IMR-90 (cell line): ENCODE measurements around the gene SLC24A3. TPM values are rescaled to one million over a fixed set of nuclear protein-coding genes. Genes with fewer than 3 reads are reported as not detected.

Experiments used
- ATAC-seq: fragments of 200-7000 bp; cut with Tn5 transposase; 2 replicates; pipeline ENCODE4 v1.9.1; 2020; ENCODE audit warnings: low read depth, mild to moderate bottlenecking, moderate library complexity
- BruUV-seq: library from RNA; stranded (reverse); fragments of 400-500 nt; replicated peaks from 2 replicates; lab custom pipeline; 2021; lab: Mats Ljungman, UMichigan
- CTCF ChIA-PET: fragments of 300-600 bp; formaldehyde crosslinking; extraction: SDS; loops from one replicate; lab custom pipeline; 2021; ENCODE audit warnings: antibody characterized with exemption; lab: Yijun Ruan, JAX
- POLR2A ChIA-PET: fragments of 300-600 bp; sonication (Branson Sonifier 250); formaldehyde crosslinking; loops from one replicate; lab custom pipeline; 2022; ENCODE audit warnings: antibody characterized with exemption; ENCODE audit not compliant: unreplicated experiment; lab: Charles Lee
- DNase-seq: peaks from one replicate; pipeline ENCODE4 v3.0.0; 2013
- H2AFZ ChIP-seq: replicated peaks from 2 replicates; pipeline ENCODE3; 2013; ENCODE audit warnings: low read length, mild to moderate bottlenecking; ENCODE audit not compliant: poor library complexity
- H2AK5ac ChIP-seq: 2 replicates; pipeline ENCODE4 v1.6.1; 2013; ENCODE audit warnings: low read depth, low read length, inconsistent platforms
- H2AK9ac ChIP-seq: replicated peaks from 2 replicates; pipeline ENCODE3; 2013; ENCODE audit warnings: mild to moderate bottlenecking, low read depth, low read length, moderate library complexity; ENCODE audit not compliant: poor library complexity
- H2BK120ac ChIP-seq: 2 replicates; pipeline ENCODE4 v1.6.1; 2013; ENCODE audit warnings: low read depth, low read length, inconsistent platforms
- H2BK15ac ChIP-seq: 3 replicates; pipeline ENCODE4 v1.6.1; 2013; ENCODE audit warnings: low read depth, low read length, inconsistent platforms
- H2BK20ac ChIP-seq: 2 replicates; pipeline ENCODE4 v1.6.1; 2013; ENCODE audit warnings: low read depth, mild to moderate bottlenecking, inconsistent platforms, low read length, moderate library complexity
- H2BK5ac ChIP-seq: 2 replicates; pipeline ENCODE4 v1.6.1; 2013; ENCODE audit warnings: mild to moderate bottlenecking, low read depth, low read length, inconsistent platforms; ENCODE audit not compliant: poor library complexity, severe bottlenecking
- H3K14ac ChIP-seq: replicated peaks from 2 replicates; pipeline ENCODE4 v1.6.1; 2013; ENCODE audit warnings: low read depth, low read length, inconsistent platforms
- H3K18ac ChIP-seq: 2 replicates; pipeline ENCODE4 v1.6.1; 2013; ENCODE audit warnings: low read depth, low read length, control low read depth
- H3K23ac ChIP-seq: 2 replicates; pipeline ENCODE4 v1.6.1; 2013; ENCODE audit warnings: low read depth, low read length, inconsistent platforms
- H3K27ac ChIP-seq: 2 replicates; pipeline ENCODE4 v1.5.1; 2013; ENCODE audit warnings: mild to moderate bottlenecking, control low read depth, low read length; ENCODE audit not compliant: insufficient read depth
- H3K27me3 ChIP-seq: 2 replicates; pipeline ENCODE4 v1.6.1; 2013; ENCODE audit warnings: low read length; ENCODE audit not compliant: control insufficient read depth, insufficient read depth
- H3K36me3 ChIP-seq: 2 replicates; pipeline ENCODE4 v1.6.1; 2013; ENCODE audit warnings: low read length, mixed read lengths; ENCODE audit not compliant: control insufficient read depth, insufficient read depth
- H3K4ac ChIP-seq: 2 replicates; pipeline ENCODE4 v1.6.1; 2013; ENCODE audit warnings: low read depth, low read length, inconsistent platforms
- H3K4me1 ChIP-seq: 2 replicates; pipeline ENCODE4 v1.6.1; 2013; ENCODE audit warnings: low read length, mixed read lengths; ENCODE audit not compliant: control insufficient read depth, insufficient read depth
- H3K4me2 ChIP-seq: 2 replicates; pipeline ENCODE4 v1.6.1; 2013; ENCODE audit warnings: low read depth, mild to moderate bottlenecking, control low read depth, low read length, moderate library complexity
- H3K4me3 ChIP-seq: 2 replicates; pipeline ENCODE4 v1.5.1; 2013; ENCODE audit warnings: low read depth, mild to moderate bottlenecking, control low read depth, low read length, moderate library complexity; ENCODE audit not compliant: insufficient read depth
- H3K56ac ChIP-seq: 2 replicates; pipeline ENCODE4 v1.6.1; 2013; ENCODE audit warnings: low read length, inconsistent platforms; ENCODE audit not compliant: insufficient read depth; ENCODE audit errors: extremely low read depth
- H3K79me1 ChIP-seq, 2 experiments: 2 replicates each; pipeline ENCODE4 v1.6.1; 2013; ENCODE audit warnings: low read length in 2 of 2, inconsistent platforms in 1 of 2, low read depth in 1 of 2
- H3K9ac ChIP-seq: 2 replicates; pipeline ENCODE4 v1.6.1; 2013; ENCODE audit warnings: low read depth, low read length, control low read depth
- H3K9me1 ChIP-seq: 2 replicates; pipeline ENCODE4 v1.6.1; 2013; ENCODE audit warnings: low read length, inconsistent platforms; ENCODE audit not compliant: insufficient read depth
- H3K9me3 ChIP-seq: 2 replicates; pipeline ENCODE4 v1.6.1; 2013; ENCODE audit warnings: low read length; ENCODE audit not compliant: control insufficient read depth, insufficient read depth
- H4K20me1 ChIP-seq: 2 replicates; pipeline ENCODE4 v1.6.1; 2013; ENCODE audit warnings: low read length, inconsistent platforms; ENCODE audit not compliant: insufficient read depth
- H4K5ac ChIP-seq: 2 replicates; pipeline ENCODE4 v1.6.1; 2013; ENCODE audit warnings: mild to moderate bottlenecking, low read depth, low read length, control low read depth
- H4K8ac ChIP-seq, 2 experiments: 2 replicates each; pipeline ENCODE4 v1.6.1; 2013; ENCODE audit warnings: low read depth in 2 of 2, low read length in 2 of 2, control low read depth in 1 of 2, inconsistent platforms in 1 of 2
- H4K91ac ChIP-seq: 2 replicates; pipeline ENCODE4 v1.6.1; 2013; ENCODE audit warnings: low read depth, low read length, inconsistent platforms; ENCODE audit not compliant: insufficient read depth
- BHLHE40 ChIP-seq: fragments of 150-350 bp; IDR thresholded peaks from 2 replicates; pipeline ENCODE4 v1.6.1; 2016; ENCODE audit warnings: mild to moderate bottlenecking, low read depth, low read length
- CEBPB ChIP-seq: IDR thresholded peaks from 2 replicates; pipeline ENCODE4 v1.6.1; 2012; ENCODE audit warnings: low read depth, low read length, improper control_type of control experiment
- CHD1 ChIP-seq: IDR thresholded peaks from 2 replicates; pipeline ENCODE4 v1.6.1; 2012; ENCODE audit warnings: low read depth, low read length, improper control_type of control experiment
- CTCF ChIP-seq: conservative IDR thresholded peaks from 2 replicates; pipeline ENCODE4 v1.5.1; 2012; ENCODE audit warnings: mild to moderate bottlenecking, low read depth, low read length, improper control_type of control experiment
- ELK1 ChIP-seq: fragments of 150-350 bp; IDR thresholded peaks from 2 replicates; pipeline ENCODE4 v1.6.1; 2016; ENCODE audit warnings: low read depth, mild to moderate bottlenecking, low read length, moderate library complexity, borderline replicate concordance
- FOS ChIP-seq: fragments of 150-350 bp; IDR thresholded peaks from 2 replicates; pipeline ENCODE4 v1.6.1; 2016; ENCODE audit warnings: low read depth, low read length
- MAFK ChIP-seq: IDR thresholded peaks from 2 replicates; pipeline ENCODE4 v1.6.1; 2012; ENCODE audit warnings: low read depth, low read length, improper control_type of control experiment
- MAZ ChIP-seq: IDR thresholded peaks from 2 replicates; pipeline ENCODE4 v1.6.1; 2012; ENCODE audit warnings: low read depth, mild to moderate bottlenecking, low read length, improper control_type of control experiment, moderate library complexity, borderline replicate concordance
- MXI1 ChIP-seq: IDR thresholded peaks from 2 replicates; pipeline ENCODE4 v1.6.1; 2012; ENCODE audit warnings: low read depth, mild to moderate bottlenecking, low read length, moderate library complexity, borderline replicate concordance
- NFE2L2 ChIP-seq: fragments of 150-350 bp; IDR thresholded peaks from 2 replicates; pipeline ENCODE4 v1.6.1; 2016; ENCODE audit warnings: low read depth, mild to moderate bottlenecking, low read length
- POLR2A ChIP-seq: IDR thresholded peaks from 2 replicates; pipeline ENCODE4 v1.6.1; 2012; ENCODE audit warnings: mild to moderate bottlenecking, low read depth, low read length
- RAD21 ChIP-seq: IDR thresholded peaks from 2 replicates; pipeline ENCODE4 v1.6.1; 2012; ENCODE audit warnings: low read length, improper control_type of control experiment
- RCOR1 ChIP-seq: IDR thresholded peaks from 2 replicates; pipeline ENCODE4 v1.6.1; 2012; ENCODE audit warnings: mild to moderate bottlenecking, low read length, improper control_type of control experiment; ENCODE audit not compliant: insufficient replicate concordance
- RFX5 ChIP-seq: IDR thresholded peaks from 2 replicates; pipeline ENCODE4 v1.8.0; 2012; ENCODE audit warnings: low read depth, mild to moderate bottlenecking, low read length, moderate library complexity
- SMC3 ChIP-seq: fragments of 150-350 bp; IDR thresholded peaks from 2 replicates; pipeline ENCODE4 v1.6.1; 2016; ENCODE audit warnings: low read depth, mild to moderate bottlenecking, antibody characterized with exemption, low read length, moderate library complexity
- USF2 ChIP-seq: fragments of 150-350 bp; IDR thresholded peaks from 2 replicates; pipeline ENCODE4 v1.6.1; 2017; ENCODE audit warnings: mild to moderate bottlenecking, antibody characterized with exemption, low read length, low read depth
- WGBS, 2 experiments: methylation state at CpG; one replicate each; pipeline versions ENCODE4 v1.1.5 to v1.1.7; 2013; ENCODE audit warnings: missing lambda C conversion rate in 2 of 2; ENCODE audit not compliant: insufficient read length in 1 of 2; ENCODE audit errors: extremely low coverage in 2 of 2; 5-methylcytosine and 5-hydroxymethylcytosine counted together
- dilution Hi-C: fragments of 300-500 bp; cut with HindIII; formaldehyde crosslinking; loops from one replicate; pipeline ENCODE4 v1.14.3; 2018; ENCODE audit warnings: low sequenced_read_pairs; ENCODE audit not compliant: unreplicated experiment
- in situ Hi-C: fragments of 300-500 bp; cut with MboI; formaldehyde crosslinking; loops from 3 replicates; pipeline ENCODE4 v1.14.3; 2019; ENCODE audit warnings: low sequenced_read_pairs, inconsistent platforms, mixed read lengths
- intact Hi-C: fragments of 100-400 bp; cut with micrococcal nuclease; formaldehyde crosslinking; loops from 2 replicates; pipeline ENCODE4 v1.10.0; 2022
- polyA plus RNA-seq, 3 experiments: library from polyadenylated mRNA; depleted of rRNA; stranded (reverse); fragments of >200 nt; gene quantifications; 2 replicates each; pipeline ENCODE4 v1.2.3, GENCODE V29; 2012; ENCODE audit warnings: low replicate concordance in 1 of 3
- total RNA-seq: library from RNA; depleted of rRNA; stranded (reverse); fragments of >200 nt; gene quantifications from 2 replicates; pipeline ENCODE4 v1.2.3, GENCODE V29; 2012

Gene SLC24A3
- total and polyA plus RNA-seq, 2 of the 4 experiments (the other 2 are of a cell fraction), result not detected

GRCh38 chr20:19564261-19564660, 351.8 kb downstream of the SLC24A3 start:
- H4K8ac ChIP-seq, result no peak overlapping the region
- H2BK20ac ChIP-seq, result no peak overlapping the region
- H2BK15ac ChIP-seq, result no peak overlapping the region
- H4K5ac ChIP-seq, result no peak overlapping the region
- no peak overlapping the region for H3K18ac ChIP-seq
- no TSS peak for BruUV-seq
- WGBS, 2 experiments, result 85% methylated on average over 3 of the region's 3 CpGs; no CpG with 5 or more reads in 1 of the 2 experiments
- no peak overlapping the region for H2BK120ac ChIP-seq
- ChIA-PET CTCF (no interaction called here), POLR2A (no interaction called here)
- no peak overlapping the region for H3K56ac ChIP-seq
- no peak overlapping the region for H3K27ac ChIP-seq
- H2AK5ac ChIP-seq, result no peak overlapping the region
- H3K9me3 ChIP-seq, result no peaks in the 10 kb centered on the region
- H3K4me1 ChIP-seq, result no peaks in the 10 kb centered on the region
- in situ Hi-C loops, result no loop called here
- H3K4me3 ChIP-seq, result no peak overlapping the region
- dilution Hi-C loops, result no loop called here
- no peaks in the 10 kb centered on the region for H4K20me1 ChIP-seq
- no peak overlapping the region for H2AFZ ChIP-seq
- no peaks in the 10 kb centered on the region for H3K9me1 ChIP-seq
- no peaks in the 10 kb centered on the region for H3K79me1 ChIP-seq
- no peak overlapping the region for H3K14ac ChIP-seq
- H3K36me3 ChIP-seq, result no peaks in the 10 kb centered on the region
- no peak for DNase-seq
- intact Hi-C loops, result no loop called here
- H3K4ac ChIP-seq, result no peak overlapping the region
- no peak overlapping the region for H2BK5ac ChIP-seq
- no peak overlapping the region for H3K23ac ChIP-seq
- TF ChIP-seq CHD1, result no peak
- TF ChIP-seq SMC3, result no peak
- no peak for TF ChIP-seq ELK1
- TF ChIP-seq CEBPB, result no peak
- no peak for TF ChIP-seq MAZ
- TF ChIP-seq MAFK, result no peak
- no peak for TF ChIP-seq CTCF
- TF ChIP-seq RCOR1, result no peak
- TF ChIP-seq MXI1, result no peak
- TF ChIP-seq BHLHE40, result no peak
- TF ChIP-seq POLR2A, result no peak
- TF ChIP-seq FOS, result no peak
- TF ChIP-seq NFE2L2, result no peak
- no peak for TF ChIP-seq USF2
- no peak for TF ChIP-seq RAD21
- no peak for TF ChIP-seq RFX5
- no peak overlapping the region for H2AK9ac ChIP-seq
- H4K91ac ChIP-seq, result no peak overlapping the region
- H3K9ac ChIP-seq, result no peak overlapping the region
- no peak for ATAC-seq
- no peak overlapping the region for H3K4me2 ChIP-seq
- H3K27me3 ChIP-seq, result no peaks in the 10 kb centered on the region
